ENCODE measurements around the gene RAF1. TPM values are rescaled to one million over a fixed set of nuclear protein-coding genes. Genes with fewer than 3 reads are reported as not detected.
A peak's percentile ranks its signal among the peaks of the same experiment; 100 is the strongest.
"Not testable (repeated sequence)": the region's sequence is repeated elsewhere in the genome, so short reads cannot be mapped to it uniquely, and the experiment has no call there.

The RAF1 gene
- total and polyA plus RNA-seq, 3 experiments from 2014 or later, result 73.1 to 90.9 (median 89.4) TPM

GRCh38 chr3:12549971-12550760 lies 113.8 kb downstream of the RAF1 start:
- H3K27me3 ChIP-seq (ENCODE audit: insufficient read depth, low read length, poor library complexity, severe bottlenecking), result peaks cover 8% of the 10 kb centered on the region
- H3K27ac ChIP-seq (ENCODE audit: low read depth, low read length), result no peak overlapping the region
- no peaks in the 10 kb centered on the region for H3K36me3 ChIP-seq (ENCODE audit: insufficient read depth, low read length)
- H3K4me3 ChIP-seq (ENCODE audit: low read length), result no peak overlapping the region
- H3K27me3 Mint-ChIP-seq, result peaks cover 23 to 36% of the 10 kb centered on the region in 2 donors
- ChIA-PET POLR2A (no interaction called here), CTCF (no interaction called here)
- peaks cover 8 to 10% (median 10%) of the 10 kb centered on the region in 3 donors for H3K4me1 Mint-ChIP-seq
- H3K4me3 Mint-ChIP-seq, result no peak overlapping the region
- no peak for DNase-seq
- H3K9me3 ChIP-seq (ENCODE audit: low read length), result no peaks in the 10 kb centered on the region
- H3K36me3 Mint-ChIP-seq, result no peaks in the 10 kb centered on the region
- H3K9me3 Mint-ChIP-seq, result peaks cover 0 to 2% (median 0%) of the 10 kb centered on the region in 5 donors
- no peak overlapping the region for H3K27ac Mint-ChIP-seq
- peaks cover 4% of the 10 kb centered on the region for H3K4me1 ChIP-seq (ENCODE audit: insufficient read depth, low read length)

GRCh38 chr3:12545473-12545791 lies 118.5 kb downstream of the RAF1 start, which contains the start of gene MKRN2OS:
Gene MKRN2OS, minus strand, starts transcription at chr3:12545499. Its CDS starts 35 bp downstream, at chr3:12545464.
- H3K4me3 ChIP-seq (ENCODE audit: low read length), result no peak within 1 kb of the TSS
- CTCF ChIA-PET, result no interaction called here
- Mint-ChIP-seq H3K27ac (peak within 1 kb of the TSS in 1 of 8 donors; percentile 65), H3K4me3 (no peak within 1 kb of the TSS), H3K4me1 (no peaks in the 10 kb centered on the region), H3K9me3 (no peaks in the 10 kb centered on the region), H3K36me3 (peaks cover 0 to 2% (median 0%) of the 10 kb centered on the region in 3 donors), H3K27me3 (peaks cover 2 to 8% of the 10 kb centered on the region in 2 donors)
- no peak within 1 kb of the TSS for H3K27ac ChIP-seq (ENCODE audit: low read depth, low read length)
- no peak for DNase-seq
- no peaks in the 10 kb centered on the region for H3K27me3 ChIP-seq (ENCODE audit: insufficient read depth, low read length, poor library complexity, severe bottlenecking)
- H3K36me3 ChIP-seq (ENCODE audit: insufficient read depth, low read length), result no peaks in the 10 kb centered on the region
- no peaks in the 10 kb centered on the region for H3K9me3 ChIP-seq (ENCODE audit: low read length)
- H3K4me1 ChIP-seq (ENCODE audit: insufficient read depth, low read length), result no peaks in the 10 kb centered on the region
- POLR2A ChIA-PET, result no interaction called here

- Mint-ChIP-seq H3K4me1 (no peaks in the 10 kb centered on the region), H3K4me3 (no peak overlapping the region), H3K27ac (no peak overlapping the region), H3K36me3 (peaks cover 0 to 3% (median 2%) of the 10 kb centered on the region in 3 donors), H3K27me3 (peaks cover 2% of the 10 kb centered on the region in 2 donors), H3K9me3 (no peaks in the 10 kb centered on the region)
- H3K27ac ChIP-seq (ENCODE audit: low read depth, low read length), result no peak overlapping the region
- no peaks in the 10 kb centered on the region for H3K36me3 ChIP-seq (ENCODE audit: insufficient read depth, low read length)
- no peaks in the 10 kb centered on the region for H3K27me3 ChIP-seq (ENCODE audit: insufficient read depth, low read length, poor library complexity, severe bottlenecking)
- H3K9me3 ChIP-seq (ENCODE audit: low read length), result no peaks in the 10 kb centered on the region
- POLR2A ChIA-PET, result interaction anchor here (0.7 kb wide), 1 partner anchor 109 kb away, joined by 8 read pairs; no protein-coding TSS in a partner anchor
- no peak overlapping the region for H3K4me3 ChIP-seq (ENCODE audit: low read length)
- no peaks in the 10 kb centered on the region for H3K4me1 ChIP-seq (ENCODE audit: insufficient read depth, low read length)
- DNase-seq, result no peak
- CTCF ChIA-PET, result interaction anchor here (1.2 kb wide), 1 partner anchor 15 kb away, joined by 3 read pairs; no protein-coding TSS in a partner anchor
Observed at GRCh38 chr3:12544652-12545472, 119.1 kb downstream of the RAF1 start.

GRCh38 chr3:12543497-12543896 lies 120.4 kb downstream of the RAF1 start:
- H3K27me3 ChIP-seq (ENCODE audit: insufficient read depth, low read length, poor library complexity, severe bottlenecking); H3K36me3 Mint-ChIP-seq; H3K4me1 ChIP-seq (ENCODE audit: insufficient read depth, low read length); H3K27ac Mint-ChIP-seq; H3K27ac ChIP-seq (ENCODE audit: low read depth, low read length); H3K4me3 Mint-ChIP-seq; H3K27me3 Mint-ChIP-seq; H3K4me3 ChIP-seq (ENCODE audit: low read length); H3K9me3 Mint-ChIP-seq; DNase-seq; H3K36me3 ChIP-seq (ENCODE audit: insufficient read depth, low read length); H3K9me3 ChIP-seq (ENCODE audit: low read length); H3K4me1 Mint-ChIP-seq: not testable (repeated sequence)
- ChIA-PET CTCF (interaction anchor here (1.2 kb wide), 1 partner anchor 14 kb away, joined by 3 read pairs; no protein-coding TSS in a partner anchor), POLR2A (interaction anchor here (0.5 kb wide), 1 partner anchor 9 kb away, joined by 3 read pairs; no protein-coding TSS in a partner anchor)

GRCh38 chr3:12541625-12542024 lies 122.3 kb downstream of the RAF1 start:
- Mint-ChIP-seq H3K36me3 (peaks cover 0 to 5% (median 2%) of the 10 kb centered on the region in 3 donors), H3K4me3 (no peak overlapping the region), H3K9me3 (no peaks in the 10 kb centered on the region), H3K27me3 (peaks cover 0 to 2% of the 10 kb centered on the region in 2 donors), H3K27ac (no peak overlapping the region), H3K4me1 (no peaks in the 10 kb centered on the region)
- H3K4me3 ChIP-seq (ENCODE audit: low read length), result no peak overlapping the region
- no peaks in the 10 kb centered on the region for H3K4me1 ChIP-seq (ENCODE audit: insufficient read depth, low read length)
- ChIA-PET CTCF (no interaction called here), POLR2A (no interaction called here)
- no peak for DNase-seq
- no peak overlapping the region for H3K27ac ChIP-seq (ENCODE audit: low read depth, low read length)
- no peaks in the 10 kb centered on the region for H3K9me3 ChIP-seq (ENCODE audit: low read length)
- H3K27me3 ChIP-seq (ENCODE audit: insufficient read depth, low read length, poor library complexity, severe bottlenecking), result no peaks in the 10 kb centered on the region
- H3K36me3 ChIP-seq (ENCODE audit: insufficient read depth, low read length), result no peaks in the 10 kb centered on the region

- Mint-ChIP-seq H3K4me3 (no peak overlapping the region), H3K27me3 (no peaks in the 10 kb centered on the region), H3K36me3 (peaks cover 6 to 26% (median 8%) of the 10 kb centered on the region in 3 donors), H3K4me1 (no peaks in the 10 kb centered on the region), H3K9me3 (no peaks in the 10 kb centered on the region), H3K27ac (peak overlapping the region in 1 of 8 donors; percentile 17)
- Histone ChIP-seq H3K27me3 (ENCODE audit: insufficient read depth, low read length, poor library complexity, severe bottlenecking) (no peaks in the 10 kb centered on the region), H3K36me3 (ENCODE audit: insufficient read depth, low read length) (peaks cover 5% of the 10 kb centered on the region), H3K4me3 (ENCODE audit: low read length) (no peak overlapping the region), H3K9me3 (ENCODE audit: low read length) (no peaks in the 10 kb centered on the region), H3K4me1 (ENCODE audit: insufficient read depth, low read length) (no peaks in the 10 kb centered on the region), H3K27ac (ENCODE audit: low read depth, low read length) (no peak overlapping the region)
- ChIA-PET POLR2A (no interaction called here), CTCF (interaction anchor here (1.3 kb wide), 1 partner anchor 52 kb away, joined by 3 read pairs; the partner anchor contains the start of gene TSEN2)
- no peak for DNase-seq
Observed at GRCh38 chr3:12536423-12536822, 127.5 kb downstream of the RAF1 start.
